Upper lobe of left lung (tissue), 6 donors: ENCODE measurements around the gene C1D. TPM values are rescaled to one million over a fixed set of nuclear protein-coding genes. Genes with fewer than 3 reads are reported as not detected.

Experiments
- ATAC-seq, 2 donors: fragments of 200-7000 bp; cut with Tn5 transposase; one replicate each; pipeline ENCODE4 v1.9.1; 2022; ENCODE audit warnings: mild to moderate bottlenecking in 2 of 2, moderate library complexity in 2 of 2; ENCODE audit not compliant: low FRiP score in 2 of 2
- DNase-seq, 2 donors: peaks; one replicate each; pipeline ENCODE4 v3.0.0-alpha.2; 2019 to 2020
- H3K27ac ChIP-seq, 4 donors: fragments of 200-600 bp; sonication (generic); one replicate each; pipeline ENCODE4 v1.5.1; 2016 to 2019
- H3K27me3 ChIP-seq, 4 donors: fragments of 200-600 bp; sonication (generic); one replicate each; pipeline ENCODE4 v1.5.1; 2017 to 2019
- H3K36me3 ChIP-seq, 4 donors: fragments of 200-600 bp; sonication (generic); one replicate each; pipeline ENCODE4 v1.5.1; 2016 to 2019
- H3K4me1 ChIP-seq, 4 donors: fragments of 200-600 bp; sonication (generic); one replicate each; pipeline ENCODE4 v1.5.1; 2018 to 2019
- H3K4me3 ChIP-seq, 4 donors: fragments of 200-600 bp; sonication (generic); one replicate each; pipeline ENCODE4 v1.5.1; 2017 to 2019; ENCODE audit warnings: mild to moderate bottlenecking in 2 of 4, moderate library complexity in 1 of 4
- H3K9me3 ChIP-seq, 4 donors: fragments of 200-600 bp; sonication (generic); one replicate each; pipeline ENCODE4 v1.5.1; 2018 to 2019
- CTCF ChIP-seq, 6 experiments: fragments of 450-650 bp in 4 of 6; fragments of 200-600 bp in 2 of 6; sonication (generic) in 2 of 6; IDR thresholded peaks; one replicate each; pipeline ENCODE4 v1.5.1; 2016 to 2019; ENCODE audit warnings: antibody characterized with exemption in 6 of 6
- EP300 ChIP-seq, 4 donors: sonication (generic); formaldehyde crosslinking; IDR thresholded peaks; one replicate each; pipeline ENCODE4 v1.5.1; 2017; ENCODE audit warnings: antibody characterized with exemption in 4 of 4, control low read depth in 2 of 4
- POLR2A ChIP-seq, 4 donors: fragments of 450-650 bp; IDR thresholded peaks; one replicate each; pipeline ENCODE4 v1.5.1; 2016 to 2017; ENCODE audit warnings: antibody characterized with exemption in 4 of 4, mild to moderate bottlenecking in 2 of 4
- POLR2AphosphoS5 ChIP-seq, 2 donors: sonication (generic); formaldehyde crosslinking; IDR thresholded peaks; one replicate each; pipeline ENCODE4 v1.5.1; 2017; ENCODE audit warnings: antibody characterized with exemption in 2 of 2
- WGBS, 2 donors: methylation state at CpG; one replicate each; pipeline ENCODE4 v1.1.5; 2017 to 2018; 5-methylcytosine and 5-hydroxymethylcytosine counted together
- total RNA-seq, 6 donors: library from RNA; depleted of rRNA in 4 of 6; stranded (reverse); fragments of >200 nt in 4 of 6; gene quantifications; one replicate each; pipeline versions ENCODE4 v1.1.0 to v1.2.1, GENCODE V29; 2016 to 2021
- donor health status: DM: no; HTN: no; CAD: no; lungs with moderate emphysema.
- donor health status: DM: no; HTN: yes; CAD: no; lungs with severe emphysema.

The C1D gene
- total RNA-seq, 6 donors from 2014 or later: 3.3 to 59.5 (median 22.0) TPM

DNA sequence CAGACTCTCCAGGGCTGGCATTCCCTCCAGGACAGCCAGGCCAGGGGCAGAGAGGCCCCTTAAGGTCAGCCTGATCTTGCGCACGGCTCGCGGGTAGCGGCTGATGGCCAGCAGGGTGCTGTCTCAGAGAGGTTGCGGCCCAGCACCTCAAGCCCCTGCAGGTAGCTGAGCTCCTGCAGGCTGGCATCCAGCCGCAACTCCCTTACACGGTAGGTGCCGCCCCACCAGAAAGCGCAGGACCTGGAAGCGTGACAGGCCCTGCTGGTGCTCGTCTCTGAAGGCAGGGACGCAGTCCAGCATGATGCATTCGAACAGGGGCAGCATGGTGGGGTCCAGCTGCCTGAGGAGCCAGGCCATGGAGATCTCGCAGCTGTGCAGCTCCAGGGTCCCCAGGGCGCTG is 38.9 kb downstream of the C1D start:
- DNase-seq (peak in 1 of 2 donors; percentile 46), ATAC-seq (peak in 1 of 2 donors; percentile 46)
- WGBS, 2 donors: 100% methylated on average over 3 of the region's 16 CpGs; no CpG with 5 or more reads in 1 of the 2 donors
- TF ChIP-seq POLR2A (IDR thresholded peaks at IDR 0.05) (no peak), CTCF (IDR thresholded peaks at IDR 0.05) (no peak), POLR2AphosphoS5 (IDR thresholded peaks at IDR 0.05) (no peak), EP300 (IDR thresholded peaks at IDR 0.05) (no peak)
- no peaks in the 10 kb centered on the region for H3K9me3 ChIP-seq
- H3K27me3 ChIP-seq: no peaks in the 10 kb centered on the region
- H3K4me1 ChIP-seq: no peaks in the 10 kb centered on the region
- H3K27ac ChIP-seq: no peak overlapping the region
- no peaks in the 10 kb centered on the region for H3K36me3 ChIP-seq
- no peak overlapping the region for H3K4me3 ChIP-seq

GRCh38 chr2:68018727-68019126 is 44.1 kb downstream of the C1D start:
- H3K4me1 ChIP-seq: no peaks in the 10 kb centered on the region
- DNase-seq (no peak), ATAC-seq (no peak)
- no peak overlapping the region for H3K4me3 ChIP-seq
- TF ChIP-seq POLR2A (IDR thresholded peaks at IDR 0.05): no peak
- TF ChIP-seq EP300 (IDR thresholded peaks at IDR 0.05): no peak
- TF ChIP-seq CTCF (IDR thresholded peaks at IDR 0.05): no peak
- no peak for TF ChIP-seq POLR2AphosphoS5 (IDR thresholded peaks at IDR 0.05)
- H3K36me3 ChIP-seq: no peaks in the 10 kb centered on the region
- 88 to 91% methylated on average over 4 of the region's 4 CpGs for WGBS, 2 donors
- no peak overlapping the region for H3K27ac ChIP-seq
- H3K9me3 ChIP-seq: no peaks in the 10 kb centered on the region
- H3K27me3 ChIP-seq: no peaks in the 10 kb centered on the region

GRCh38 chr2:68009526-68009925 is 53.3 kb downstream of the C1D start:
- no peak overlapping the region for H3K27ac ChIP-seq
- 71 to 79% methylated on average over 5 of the region's 5 CpGs for WGBS, 2 donors
- H3K27me3 ChIP-seq: no peaks in the 10 kb centered on the region
- no peak for TF ChIP-seq EP300 (IDR thresholded peaks at IDR 0.05)
- TF ChIP-seq POLR2AphosphoS5 (IDR thresholded peaks at IDR 0.05): no peak
- TF ChIP-seq CTCF (IDR thresholded peaks at IDR 0.05): no peak
- no peak for TF ChIP-seq POLR2A (IDR thresholded peaks at IDR 0.05)
- no peaks in the 10 kb centered on the region for H3K9me3 ChIP-seq
- no peak for ATAC-seq
- H3K4me3 ChIP-seq: no peak overlapping the region
- no peaks in the 10 kb centered on the region for H3K36me3 ChIP-seq
- no peak for DNase-seq
- H3K4me1 ChIP-seq: no peaks in the 10 kb centered on the region

DNA sequence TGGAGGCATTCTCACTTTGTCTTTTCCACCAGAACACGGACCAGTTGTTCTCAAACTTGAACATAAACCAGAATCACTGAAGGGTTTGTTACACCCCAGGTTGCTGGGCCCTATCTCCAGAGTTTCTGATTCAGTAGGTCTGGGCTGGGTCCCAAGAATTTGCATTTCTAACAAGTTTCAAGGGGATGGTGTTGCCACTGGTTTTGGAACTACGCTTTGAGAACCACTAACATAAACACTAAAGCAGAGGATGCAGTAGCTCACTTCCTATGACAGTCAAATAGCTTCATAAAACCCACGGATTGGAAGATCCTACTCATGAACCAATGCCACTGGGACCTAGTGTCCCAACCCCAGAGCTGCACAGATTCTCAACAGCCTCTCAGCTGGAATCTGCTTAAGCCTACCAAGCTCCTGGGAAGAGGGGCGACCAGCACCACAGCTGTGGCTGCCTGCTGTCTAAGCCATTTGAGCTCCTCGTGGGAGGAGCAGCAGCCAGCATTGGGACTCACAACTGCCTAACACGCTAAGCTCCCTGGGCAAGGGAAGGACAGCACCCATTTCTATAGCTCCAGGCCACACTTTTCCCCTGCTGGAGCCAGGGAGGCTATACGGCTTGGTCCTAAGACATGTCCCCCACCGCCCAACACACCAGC is 62.5 kb downstream of the C1D start:
- no peak overlapping the region for H3K4me3 ChIP-seq
- H3K9me3 ChIP-seq: no peaks in the 10 kb centered on the region
- no peaks in the 10 kb centered on the region for H3K4me1 ChIP-seq
- DNase-seq: no peak
- ATAC-seq: no peak
- H3K36me3 ChIP-seq: no peaks in the 10 kb centered on the region
- 87 to 88% methylated on average over 8 of the region's 8 CpGs for WGBS, 2 donors
- no peak for TF ChIP-seq POLR2AphosphoS5 (IDR thresholded peaks at IDR 0.05)
- no peak for TF ChIP-seq EP300 (IDR thresholded peaks at IDR 0.05)
- TF ChIP-seq POLR2A (IDR thresholded peaks at IDR 0.05): no peak
- TF ChIP-seq CTCF (IDR thresholded peaks at IDR 0.05): no peak
- no peaks in the 10 kb centered on the region for H3K27me3 ChIP-seq
- H3K27ac ChIP-seq: no peak overlapping the region

DNA sequence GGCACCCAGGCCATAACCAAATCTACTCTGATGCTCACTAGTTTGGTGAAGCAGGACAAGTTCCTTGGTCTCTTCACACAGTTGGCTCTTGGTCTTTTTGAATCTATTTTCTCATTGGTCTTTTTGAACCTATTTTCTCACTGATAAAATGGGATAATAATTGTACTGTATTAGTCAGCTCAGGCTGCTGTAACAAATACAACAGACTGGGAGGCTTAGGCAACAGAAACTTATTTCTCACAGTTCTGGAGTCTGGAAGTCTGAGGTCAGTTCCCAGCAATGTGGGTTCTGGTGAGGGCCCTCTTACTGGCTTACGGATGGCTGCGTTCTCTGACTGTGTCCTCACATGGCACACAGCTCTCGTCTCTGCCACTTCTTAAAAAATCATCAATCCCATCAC is 63.5 kb downstream of the C1D start:
- no peak for ATAC-seq
- no peaks in the 10 kb centered on the region for H3K36me3 ChIP-seq
- H3K9me3 ChIP-seq: no peaks in the 10 kb centered on the region
- WGBS, 2 donors: 95 to 97% methylated on average over 3 of the region's 3 CpGs
- H3K27ac ChIP-seq: no peak overlapping the region
- H3K4me1 ChIP-seq: no peaks in the 10 kb centered on the region
- no peak overlapping the region for H3K4me3 ChIP-seq
- TF ChIP-seq EP300 (IDR thresholded peaks at IDR 0.05) (no peak), POLR2A (IDR thresholded peaks at IDR 0.05) (no peak)
- DNase-seq: no peak
- H3K27me3 ChIP-seq: no peaks in the 10 kb centered on the region
